ENCODE results near the gene PPP6C. TPM values are rescaled to one million over a fixed set of nuclear protein-coding genes. Genes with fewer than 3 reads are reported as not detected.

Gene PPP6C
- total and polyA plus RNA-seq, 2 experiments from 2014 or later: 31.9 to 46.4 TPM

- Histone ChIP-seq H3F3A (replicated peaks; ENCODE audit: low read depth) (no peaks in the 10 kb centered on the region), H3K79me2 (replicated peaks; ENCODE audit: insufficient read depth) (peaks cover 30% of the 10 kb centered on the region; the same call in 1 of the 2 replicates), H4K20me1 (replicated peaks; ENCODE audit: insufficient read depth) (peaks cover 15% of the 10 kb centered on the region; the same call in 1 of the 2 replicates), H3K27ac (ENCODE audit: low read depth) (0 out of 2 replicates have a peak overlapping the region, but pooled peaks have one; percentile 33), H3K4me1 (ENCODE audit: insufficient read depth) (no peaks in the 10 kb centered on the region), H3K9me2 (ENCODE audit: insufficient read depth) (no peaks in the 10 kb centered on the region), H3K4me2 (no peak overlapping the region), H3K27me3 (ENCODE audit: insufficient read depth) (no peaks in the 10 kb centered on the region), H3K4me3 (no peak overlapping the region), H3K36me3 (ENCODE audit: insufficient read depth) (no peaks in the 10 kb centered on the region), H2AFZ (no peak overlapping the region)
- no peak for TF ChIP-seq ZNF114 (CRISPR knock-in tag; IDR thresholded peaks at IDR 0.05)
- no peak for TF ChIP-seq REST (IDR thresholded peaks at IDR 0.05; ENCODE audit: unreplicated experiment)
- no peak for TF ChIP-seq ZNF331 (CRISPR knock-in tag; IDR thresholded peaks at IDR 0.05; ENCODE audit: low read depth)
- no peak for TF ChIP-seq CREB1 (CRISPR knock-in tag; IDR thresholded peaks at IDR 0.05; ENCODE audit: low read depth)
- TF ChIP-seq, protein P1, sequence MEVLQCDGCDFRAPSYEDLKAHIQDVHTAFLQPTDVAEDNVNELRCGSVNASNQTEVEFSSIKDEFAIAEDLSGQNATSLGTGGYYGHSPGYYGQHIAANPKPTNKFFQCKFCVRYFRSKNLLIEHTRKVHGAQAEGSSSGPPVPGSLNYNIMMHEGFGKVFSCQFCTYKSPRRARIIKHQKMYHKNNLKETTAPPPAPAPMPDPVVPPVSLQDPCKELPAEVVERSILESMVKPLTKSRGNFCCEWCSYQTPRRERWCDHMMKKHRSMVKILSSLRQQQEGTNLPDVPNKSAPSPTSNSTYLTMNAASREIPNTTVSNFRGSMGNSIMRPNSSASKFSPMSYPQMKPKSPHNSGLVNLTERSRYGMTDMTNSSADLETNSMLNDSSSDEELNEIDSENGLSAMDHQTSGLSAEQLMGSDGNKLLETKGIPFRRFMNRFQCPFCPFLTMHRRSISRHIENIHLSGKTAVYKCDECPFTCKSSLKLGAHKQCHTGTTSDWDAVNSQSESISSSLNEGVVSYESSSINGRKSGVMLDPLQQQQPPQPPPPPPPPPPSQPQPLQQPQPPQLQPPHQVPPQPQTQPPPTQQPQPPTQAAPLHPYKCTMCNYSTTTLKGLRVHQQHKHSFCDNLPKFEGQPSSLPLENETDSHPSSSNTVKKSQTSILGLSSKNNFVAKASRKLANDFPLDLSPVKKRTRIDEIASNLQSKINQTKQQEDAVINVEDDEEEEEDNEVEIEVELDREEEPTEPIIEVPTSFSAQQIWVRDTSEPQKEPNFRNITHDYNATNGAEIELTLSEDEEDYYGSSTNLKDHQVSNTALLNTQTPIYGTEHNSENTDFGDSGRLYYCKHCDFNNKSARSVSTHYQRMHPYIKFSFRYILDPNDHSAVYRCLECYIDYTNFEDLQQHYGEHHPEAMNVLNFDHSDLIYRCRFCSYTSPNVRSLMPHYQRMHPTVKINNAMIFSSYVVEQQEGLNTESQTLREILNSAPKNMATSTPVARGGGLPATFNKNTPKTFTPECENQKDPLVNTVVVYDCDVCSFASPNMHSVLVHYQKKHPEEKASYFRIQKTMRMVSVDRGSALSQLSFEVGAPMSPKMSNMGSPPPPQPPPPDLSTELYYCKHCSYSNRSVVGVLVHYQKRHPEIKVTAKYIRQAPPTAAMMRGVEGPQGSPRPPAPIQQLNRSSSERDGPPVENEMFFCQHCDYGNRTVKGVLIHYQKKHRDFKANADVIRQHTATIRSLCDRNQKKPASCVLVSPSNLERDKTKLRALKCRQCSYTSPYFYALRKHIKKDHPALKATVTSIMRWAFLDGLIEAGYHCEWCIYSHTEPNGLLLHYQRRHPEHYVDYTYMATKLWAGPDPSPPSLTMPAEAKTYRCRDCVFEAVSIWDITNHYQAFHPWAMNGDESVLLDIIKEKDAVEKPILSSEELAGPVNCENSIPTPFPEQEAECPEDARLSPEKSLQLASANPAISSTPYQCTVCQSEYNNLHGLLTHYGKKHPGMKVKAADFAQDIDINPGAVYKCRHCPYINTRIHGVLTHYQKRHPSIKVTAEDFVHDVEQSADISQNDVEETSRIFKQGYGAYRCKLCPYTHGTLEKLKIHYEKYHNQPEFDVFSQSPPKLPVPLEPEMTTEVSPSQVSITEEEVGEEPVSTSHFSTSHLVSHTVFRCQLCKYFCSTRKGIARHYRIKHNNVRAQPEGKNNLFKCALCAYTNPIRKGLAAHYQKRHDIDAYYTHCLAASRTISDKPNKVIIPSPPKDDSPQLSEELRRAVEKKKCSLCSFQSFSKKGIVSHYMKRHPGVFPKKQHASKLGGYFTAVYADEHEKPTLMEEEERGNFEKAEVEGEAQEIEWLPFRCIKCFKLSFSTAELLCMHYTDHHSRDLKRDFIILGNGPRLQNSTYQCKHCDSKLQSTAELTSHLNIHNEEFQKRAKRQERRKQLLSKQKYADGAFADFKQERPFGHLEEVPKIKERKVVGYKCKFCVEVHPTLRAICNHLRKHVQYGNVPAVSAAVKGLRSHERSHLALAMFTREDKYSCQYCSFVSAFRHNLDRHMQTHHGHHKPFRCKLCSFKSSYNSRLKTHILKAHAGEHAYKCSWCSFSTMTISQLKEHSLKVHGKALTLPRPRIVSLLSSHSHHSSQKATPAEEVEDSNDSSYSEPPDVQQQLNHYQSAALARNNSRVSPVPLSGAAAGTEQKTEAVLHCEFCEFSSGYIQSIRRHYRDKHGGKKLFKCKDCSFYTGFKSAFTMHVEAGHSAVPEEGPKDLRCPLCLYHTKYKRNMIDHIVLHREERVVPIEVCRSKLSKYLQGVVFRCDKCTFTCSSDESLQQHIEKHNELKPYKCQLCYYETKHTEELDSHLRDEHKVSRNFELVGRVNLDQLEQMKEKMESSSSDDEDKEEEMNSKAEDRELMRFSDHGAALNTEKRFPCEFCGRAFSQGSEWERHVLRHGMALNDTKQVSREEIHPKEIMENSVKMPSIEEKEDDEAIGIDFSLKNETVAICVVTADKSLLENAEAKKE (CRISPR knock-in tag; IDR thresholded peaks at IDR 0.05): no peak
- TF ChIP-seq NANOG (IDR thresholded peaks at IDR 0.05; ENCODE audit: borderline replicate concordance): no peak
- TF ChIP-seq CTCF (conservative IDR thresholded peaks at IDR 0.05; ENCODE audit: low read depth in 2 of 2): no peak
- TF ChIP-seq POLR2AphosphoS5 (IDR thresholded peaks at IDR 0.05; ENCODE audit: low read depth): no peak
- Mint-ChIP-seq H3K27me3 (ENCODE audit: insufficient read depth, low read depth, poor library complexity) (no peaks in the 10 kb centered on the region), H3K9me3 (no peaks in the 10 kb centered on the region), H3K4me3 (no peak overlapping the region), H3K36me3 (ENCODE audit: low read depth) (peaks cover 9% of the 10 kb centered on the region; the same call in 2 of the 3 replicates), H3K27ac (no peak overlapping the region), H3K4me1 (no peaks in the 10 kb centered on the region)
- ATAC-seq (no peak), DNase-seq (ENCODE audit: low spot score) (no peak)
Observed at GRCh38 chr9:125161284-125161918, 28.2 kb downstream of the PPP6C start.
